Thyroid gland (tissue), 4 donors: Measurements from ENCODE around the gene FKBP11.

Source experiments
- CTCF ChIP-seq, 6 experiments: fragments of 200-600 bp in 3 of 6; fragments of 450-650 bp in 3 of 6; sonication (generic) in 3 of 6; IDR thresholded peaks; one replicate each; pipeline ENCODE4 v1.5.1; 2016 to 2019; ENCODE audit warnings: antibody characterized with exemption in 6 of 6, mild to moderate bottlenecking in 2 of 6, inconsistent platforms in 1 of 6, moderate library complexity in 1 of 6
- POLR2A ChIP-seq, 2 donors: fragments of 450-650 bp; IDR thresholded peaks; one replicate each; pipeline ENCODE4 v1.6.1; 2017; ENCODE audit warnings: antibody characterized with exemption in 2 of 2, mild to moderate bottlenecking in 2 of 2, moderate library complexity in 1 of 2

- TF ChIP-seq CTCF (IDR thresholded peaks at IDR 0.05) (no peak), POLR2A (IDR thresholded peaks at IDR 0.05) (no peak)
Observed at GRCh38 chr12:48903363-48903981, 21.8 kb downstream of the FKBP11 start.
